ENCODE data around the gene C16orf78.
"Not testable (repeated sequence)": the region's sequence is repeated elsewhere in the genome, so short reads cannot be mapped to it uniquely, and the experiment has no call there.

Gene C16orf78

DNA sequence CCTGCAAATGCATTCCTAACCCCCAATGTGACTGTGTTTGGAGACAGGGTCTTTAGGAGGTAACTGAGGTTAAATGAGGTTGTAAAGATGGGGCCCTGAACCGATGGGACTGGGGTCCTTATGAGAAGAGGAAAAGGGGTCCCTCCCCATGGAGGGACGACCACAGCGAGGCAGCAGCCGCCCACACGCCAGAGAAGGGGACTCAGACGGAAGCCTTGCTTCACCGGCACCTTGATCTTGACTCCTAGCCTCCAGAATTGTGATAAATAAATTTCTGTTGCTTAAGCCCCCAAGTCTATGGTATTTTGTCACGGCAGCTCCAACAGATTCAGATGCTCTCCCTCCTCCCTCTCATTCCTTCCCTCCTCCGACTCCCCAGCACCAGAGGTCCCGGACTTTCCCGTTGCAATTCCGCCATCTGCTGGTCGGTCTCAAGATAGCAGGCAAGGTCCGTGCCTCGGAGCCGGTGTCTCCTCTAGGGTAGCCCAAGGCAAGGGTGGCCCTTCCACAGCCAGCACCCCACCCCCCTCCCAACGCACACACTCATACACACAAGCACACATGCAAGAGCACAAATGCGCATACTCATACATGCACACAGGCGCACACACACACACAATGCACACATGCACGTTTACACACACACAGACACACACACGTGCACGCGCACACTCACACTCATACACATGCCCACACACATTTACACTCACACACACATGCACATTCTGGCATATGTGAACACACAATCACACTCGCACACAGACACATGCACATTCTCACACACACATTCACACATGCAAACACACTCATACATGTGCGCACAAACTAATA is 23.1 kb upstream of the C16orf78 start:
- peak; percentile 46 for DNase-seq

DNA sequence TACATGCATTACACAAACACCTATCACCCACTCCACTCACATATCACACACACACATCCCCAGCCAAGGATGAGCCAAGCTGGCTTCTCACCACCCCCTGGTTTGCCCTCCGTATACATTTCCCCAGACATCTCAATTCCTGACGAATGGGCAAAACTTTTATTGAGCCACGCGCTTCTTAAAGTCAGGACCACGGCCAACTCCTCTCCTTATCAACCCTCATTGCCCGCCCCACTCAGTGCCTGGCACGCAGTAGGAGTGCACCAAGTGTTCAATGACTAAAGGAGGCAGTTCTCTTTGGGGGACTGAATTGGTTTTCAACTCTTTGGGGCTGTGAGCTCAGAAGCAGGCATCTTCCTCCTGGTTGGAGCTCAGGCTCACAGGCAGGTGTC is 22.5 kb upstream of the C16orf78 start:
- DNase-seq: no peak

DNA sequence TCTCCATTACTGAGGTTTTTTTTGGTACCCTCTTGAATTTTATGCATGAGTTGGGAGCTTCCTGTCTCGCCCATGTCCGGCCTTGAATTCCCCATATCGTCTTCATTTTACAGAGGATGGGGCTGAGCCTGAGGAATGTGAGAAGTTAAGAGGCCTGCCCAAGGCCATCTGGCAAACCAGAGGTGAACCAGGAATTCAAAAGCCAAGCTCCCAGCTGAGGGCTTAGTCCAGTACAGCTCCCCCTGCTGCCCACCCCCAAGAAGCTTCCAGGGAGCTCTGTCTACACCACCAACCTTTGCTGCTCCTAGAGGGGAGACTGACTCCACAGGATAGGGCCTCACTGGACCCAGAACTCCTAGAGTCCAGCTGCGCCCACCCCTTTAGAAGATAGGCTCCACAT is 20.7 kb upstream of the C16orf78 start:
- peak; percentile 31 for DNase-seq

DNA sequence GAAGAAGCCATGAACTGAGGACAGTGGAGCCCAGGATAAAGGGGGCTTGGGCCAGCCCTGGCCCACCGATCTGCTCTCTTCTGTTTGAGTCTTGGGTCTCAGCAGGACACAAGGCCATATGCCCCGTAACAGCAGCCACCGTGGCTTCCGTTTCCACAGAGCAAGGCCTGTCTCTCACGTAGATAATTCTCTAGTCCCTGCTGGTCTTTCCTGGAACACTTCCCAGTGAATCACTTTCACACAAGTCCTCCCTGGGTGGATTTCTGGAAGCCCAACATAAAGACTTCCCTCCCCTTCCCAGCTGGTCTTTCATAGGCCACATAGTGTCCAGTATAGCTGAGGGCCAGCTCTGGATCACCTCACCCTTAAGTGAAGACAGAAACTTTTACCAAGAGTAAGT is 19.9 kb upstream of the C16orf78 start:
- DNase-seq: no peak

DNA sequence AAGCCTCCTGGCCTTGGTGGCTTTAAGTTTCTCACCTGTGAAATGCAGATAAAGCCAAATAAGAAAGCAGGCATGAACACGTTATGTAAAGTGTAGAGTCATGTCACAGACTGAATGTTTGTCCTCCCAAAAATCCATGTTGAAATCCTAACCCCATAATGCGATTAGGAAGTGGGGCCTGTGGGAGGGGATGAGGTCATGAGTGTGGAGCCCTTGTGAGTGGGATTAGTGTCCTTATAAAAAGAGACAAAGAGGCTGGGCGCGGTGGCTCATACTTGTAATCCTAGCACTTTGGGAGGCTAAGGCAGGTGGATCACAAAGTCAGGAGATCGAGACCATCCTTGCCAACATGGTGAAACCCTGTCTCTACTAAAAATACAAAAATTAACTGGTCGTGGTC is 19.5 kb upstream of the C16orf78 start:
- DNase-seq: no peak

DNA sequence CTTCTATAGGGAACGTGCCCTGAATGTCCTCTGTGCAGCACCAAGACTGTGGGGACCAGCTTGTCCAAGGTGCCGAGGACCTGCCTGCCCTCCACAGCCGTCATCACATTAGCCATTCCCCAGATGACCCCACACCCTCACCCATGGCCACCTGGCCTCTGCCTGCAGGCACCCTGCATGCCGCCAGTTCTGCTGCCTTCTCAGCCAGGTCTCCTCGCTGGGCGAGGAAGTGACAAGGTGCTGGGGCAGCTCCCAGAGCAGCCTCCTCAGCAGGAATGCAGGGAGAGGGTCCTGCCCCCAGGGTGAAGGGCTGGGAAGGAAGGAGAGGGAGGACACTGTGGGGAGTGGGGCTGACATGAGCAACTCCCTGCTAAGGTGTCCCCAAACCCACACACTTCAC is 18.6 kb upstream of the C16orf78 start:
- no peak for DNase-seq

DNA sequence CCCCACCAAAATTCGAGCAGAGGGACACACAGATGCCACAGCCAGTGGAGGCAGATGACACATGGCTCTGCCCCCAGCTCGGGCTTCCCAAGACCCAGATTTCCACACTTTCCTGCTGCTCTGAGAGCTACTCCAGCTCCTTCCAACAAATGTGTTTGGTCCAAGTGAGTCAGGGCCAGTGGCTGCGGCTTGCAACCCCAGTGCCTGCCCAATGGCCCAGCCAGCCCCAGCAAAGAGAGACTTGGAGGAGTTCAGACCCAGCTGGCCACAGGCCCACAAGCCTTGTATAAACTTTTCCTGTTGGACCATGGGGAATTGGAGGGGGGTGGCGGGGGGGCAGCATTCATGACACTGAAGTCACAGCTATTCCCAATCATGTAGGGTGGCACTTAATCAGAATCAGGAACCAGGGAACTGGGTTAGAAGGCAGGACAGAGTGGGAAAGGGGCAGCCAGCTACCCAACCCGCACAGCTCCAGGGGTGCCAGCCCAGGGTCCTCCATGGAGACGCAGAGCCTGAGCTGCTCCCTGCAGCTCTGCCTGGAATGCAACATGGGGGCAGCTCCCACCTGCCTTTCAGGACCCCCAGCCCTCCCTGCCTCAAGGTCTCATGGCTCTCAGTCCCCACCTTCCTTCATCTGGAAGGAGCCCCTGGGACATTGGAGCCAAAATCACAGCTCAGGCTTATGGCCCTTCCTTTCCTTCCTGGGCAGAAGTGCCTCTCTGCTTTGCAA is 17.5 kb upstream of the C16orf78 start:
- DNase-seq: no peak

DNA sequence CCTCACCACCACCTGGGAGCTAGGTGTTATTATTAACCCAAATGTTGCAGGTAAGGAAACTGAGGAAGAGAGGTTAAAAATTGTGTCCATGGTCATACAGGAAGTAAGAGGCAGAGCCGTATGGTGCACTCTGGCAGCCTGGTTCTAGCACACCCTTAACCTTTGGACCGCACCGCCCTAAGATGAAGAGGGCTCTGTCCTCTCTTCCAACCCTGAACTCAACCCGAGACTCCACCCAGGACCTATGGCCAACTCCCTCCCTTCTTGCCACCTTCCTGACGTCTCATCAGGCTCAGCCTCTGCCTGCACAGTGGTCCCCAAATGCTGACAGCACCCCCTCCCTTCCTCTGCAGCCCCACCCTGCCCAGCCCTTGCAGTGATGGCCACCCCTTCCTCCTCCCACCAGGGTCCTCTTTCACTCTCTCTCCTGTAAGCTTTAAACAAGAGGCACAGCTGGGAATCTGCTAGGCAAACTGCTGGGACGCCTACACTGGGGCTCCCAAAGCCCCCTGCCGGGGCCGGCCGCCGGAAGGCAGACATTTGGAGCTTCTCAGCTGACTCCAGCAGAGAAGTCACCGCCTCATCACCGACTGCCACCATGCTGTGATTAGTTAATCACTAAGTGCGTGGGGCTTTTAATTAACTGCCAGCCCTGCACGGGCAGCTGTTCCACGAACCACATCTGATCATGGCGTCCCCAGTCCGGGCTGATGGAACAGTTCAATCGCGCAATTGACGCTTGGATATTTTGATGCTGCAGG is 16.7 kb upstream of the C16orf78 start:
- DNase-seq: peak; percentile 54

DNA sequence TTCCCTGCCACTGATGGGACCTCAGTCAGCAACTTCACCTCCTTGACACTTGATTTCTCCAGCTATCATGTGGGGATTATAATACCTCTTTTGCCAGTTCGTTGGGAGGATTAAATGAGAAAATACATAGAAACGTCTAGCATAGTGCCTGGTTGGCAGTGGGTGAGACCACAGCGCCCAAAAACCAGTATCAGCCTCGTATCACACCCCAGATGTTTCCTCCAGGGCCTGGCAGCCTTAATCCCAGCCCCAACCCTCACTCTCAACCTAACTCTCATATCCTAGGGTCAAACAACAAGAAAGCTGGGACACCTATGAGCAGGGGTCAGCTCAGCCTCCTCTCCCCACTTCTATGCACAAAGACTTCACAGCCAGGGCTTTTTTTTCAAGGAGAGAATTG is 14.0 kb upstream of the C16orf78 start:
- no peak for DNase-seq

DNA sequence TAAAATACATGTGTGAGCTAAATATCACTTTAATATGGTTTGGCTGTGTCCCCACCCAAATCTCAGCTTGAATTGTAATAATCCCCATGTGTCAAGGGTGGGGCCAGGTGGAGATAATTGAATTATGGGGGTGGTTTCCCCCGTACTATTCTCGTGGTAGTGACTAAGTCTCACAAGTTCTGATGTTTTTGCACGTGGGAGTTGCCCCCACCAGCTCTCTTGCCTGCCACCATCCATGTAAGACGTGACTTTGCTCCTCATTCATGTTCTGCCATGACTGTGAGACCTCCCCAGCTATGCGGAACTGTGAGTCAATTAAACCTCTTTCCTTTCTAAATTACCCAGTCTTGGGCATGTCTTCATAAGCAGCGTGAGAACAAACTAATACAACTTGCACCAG is 11.9 kb upstream of the C16orf78 start:
- not testable (repeated sequence) for DNase-seq

DNA sequence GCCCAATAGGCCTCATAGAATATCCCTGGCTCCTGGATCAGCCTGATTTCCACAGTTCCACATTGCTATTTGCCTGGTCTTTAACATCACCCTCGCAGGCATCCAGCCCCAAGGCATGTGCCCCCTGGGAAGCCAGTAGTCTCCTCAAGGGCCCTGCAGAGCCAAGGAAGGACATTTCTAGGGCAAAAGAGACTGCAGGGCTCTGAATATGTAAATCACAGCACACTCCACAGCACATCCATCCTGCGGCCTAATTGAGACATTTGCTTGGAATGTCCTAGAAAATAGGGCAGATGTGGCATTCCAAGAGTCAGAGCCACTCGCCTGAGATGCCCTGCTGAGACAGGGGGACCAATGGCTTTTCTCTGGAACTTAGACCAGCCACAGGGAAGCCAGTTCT is 11.4 kb upstream of the C16orf78 start:
- DNase-seq: no peak

DNA sequence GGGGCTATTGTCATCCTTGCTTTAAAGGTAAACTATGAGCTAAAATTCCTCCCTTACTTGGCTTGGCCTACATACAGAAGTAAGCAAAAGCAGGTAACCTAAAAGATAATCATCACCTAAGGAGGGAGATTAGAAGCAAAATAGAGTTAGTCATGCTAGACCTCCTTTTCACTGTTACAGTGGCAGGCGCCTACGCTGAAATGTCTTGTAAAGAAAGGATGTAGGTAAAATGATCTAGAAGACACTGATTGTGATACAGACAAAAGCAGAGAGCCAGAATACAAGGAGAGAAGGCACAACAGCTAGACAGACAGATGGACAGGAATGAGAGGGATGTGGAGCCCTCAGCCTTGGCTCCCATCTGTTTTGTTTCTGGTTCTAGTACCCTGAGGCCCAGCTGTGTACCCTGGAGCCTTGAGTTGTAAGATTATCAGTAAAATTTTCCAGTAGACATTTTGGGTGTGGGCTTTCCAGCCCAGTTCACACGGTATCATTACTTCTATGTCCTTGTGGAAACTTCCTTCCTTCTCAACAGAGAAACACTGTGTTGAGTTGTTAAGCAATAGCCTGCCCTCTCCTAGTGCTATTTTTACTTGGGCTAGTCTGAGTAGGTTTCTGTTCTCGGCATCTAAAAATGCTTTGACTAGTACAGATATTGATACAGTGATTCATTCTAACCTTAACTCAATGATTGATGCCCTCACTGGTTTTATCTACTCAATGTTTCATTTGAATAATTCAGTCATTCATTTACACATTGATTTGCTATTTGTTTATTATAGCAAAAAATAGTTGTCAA is 7.7 kb upstream of the C16orf78 start:
- DNase-seq: peak; percentile 57

DNA sequence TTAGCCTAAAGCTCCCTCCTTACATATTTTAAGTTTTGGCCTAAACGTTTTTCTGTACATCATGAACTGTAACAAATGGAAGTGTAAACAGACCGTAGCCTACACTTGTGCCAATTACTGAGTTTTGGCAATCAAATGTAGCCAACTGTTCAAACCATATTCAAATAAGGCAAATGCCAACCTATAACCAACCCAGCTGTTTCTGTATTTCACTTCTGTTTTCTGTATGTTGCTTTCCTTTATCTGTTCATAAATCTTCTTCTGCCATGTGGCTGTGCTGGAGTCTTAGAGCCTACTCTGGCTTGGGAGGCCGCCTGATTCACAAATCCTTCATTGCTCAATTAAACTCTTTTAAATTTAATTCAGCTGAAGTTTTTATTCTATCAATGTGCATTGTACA is 6.9 kb upstream of the C16orf78 start:
- DNase-seq: peak; percentile 81

DNA sequence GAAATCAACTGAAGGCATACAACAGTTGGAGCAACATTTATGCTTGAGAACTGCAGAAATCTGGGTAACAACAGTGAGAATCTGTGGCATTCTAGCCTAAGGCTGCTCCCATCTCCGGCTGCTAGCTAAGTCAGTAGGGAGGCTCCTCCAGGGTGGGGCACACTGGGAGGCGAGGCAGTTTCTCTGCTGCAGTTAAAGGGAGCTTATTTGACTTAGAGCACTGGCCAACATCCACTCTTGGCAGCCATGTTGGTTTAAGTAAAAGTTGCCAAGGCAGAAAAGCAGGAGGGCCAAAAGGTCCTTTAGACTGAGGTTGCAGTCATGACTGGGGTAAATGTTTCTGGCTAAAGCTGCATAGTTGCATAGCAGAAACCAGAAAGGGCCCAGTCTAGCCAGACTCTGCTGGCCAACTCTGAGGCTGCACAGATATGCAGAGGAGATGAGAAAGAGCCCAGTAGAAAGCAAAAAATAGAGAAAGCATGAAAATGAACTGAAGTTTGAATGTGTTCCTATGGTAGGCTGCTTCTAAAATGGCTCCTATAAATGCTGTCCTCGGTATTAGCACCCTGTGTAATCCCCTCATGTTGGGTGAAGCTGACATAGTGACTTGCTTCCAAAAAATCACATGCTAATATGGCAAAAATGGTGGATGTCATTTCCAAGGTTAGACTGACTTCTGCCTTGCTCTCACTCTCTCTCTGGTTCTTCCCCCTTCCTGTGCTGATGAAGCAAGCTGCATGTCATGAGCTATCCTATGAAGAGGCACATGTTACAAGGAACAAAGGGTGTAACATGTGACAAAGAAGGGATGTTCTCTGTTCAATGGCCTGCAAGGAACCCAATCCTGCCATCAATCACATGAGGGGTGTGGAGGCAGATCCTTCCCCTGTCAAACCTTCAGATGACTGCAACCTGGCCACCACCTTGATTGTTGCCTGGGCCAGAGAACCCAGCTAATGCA is 3.7 kb upstream of the C16orf78 start:
- DNase-seq: no peak

DNA sequence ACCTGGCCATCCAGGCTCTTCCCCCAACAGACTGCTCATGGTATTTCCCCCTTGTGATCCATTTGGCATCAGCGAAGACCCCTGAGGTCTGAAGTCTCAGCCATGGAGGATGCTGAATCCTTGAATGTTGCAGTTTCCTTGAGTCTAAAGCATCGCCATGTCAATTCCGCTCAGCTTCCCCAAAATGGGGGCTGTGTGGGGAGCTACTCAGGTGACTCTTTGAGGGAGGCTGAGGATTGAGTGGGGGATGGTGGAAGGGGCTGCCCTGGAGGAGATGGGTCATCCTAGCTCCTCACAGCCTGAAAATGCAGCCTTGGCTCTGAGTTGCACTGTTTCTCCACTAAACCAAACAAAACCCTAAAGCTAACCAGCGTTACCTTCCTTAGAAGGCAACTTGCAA is 2.6 kb downstream of the C16orf78 start:
- DNase-seq: no peak

DNA sequence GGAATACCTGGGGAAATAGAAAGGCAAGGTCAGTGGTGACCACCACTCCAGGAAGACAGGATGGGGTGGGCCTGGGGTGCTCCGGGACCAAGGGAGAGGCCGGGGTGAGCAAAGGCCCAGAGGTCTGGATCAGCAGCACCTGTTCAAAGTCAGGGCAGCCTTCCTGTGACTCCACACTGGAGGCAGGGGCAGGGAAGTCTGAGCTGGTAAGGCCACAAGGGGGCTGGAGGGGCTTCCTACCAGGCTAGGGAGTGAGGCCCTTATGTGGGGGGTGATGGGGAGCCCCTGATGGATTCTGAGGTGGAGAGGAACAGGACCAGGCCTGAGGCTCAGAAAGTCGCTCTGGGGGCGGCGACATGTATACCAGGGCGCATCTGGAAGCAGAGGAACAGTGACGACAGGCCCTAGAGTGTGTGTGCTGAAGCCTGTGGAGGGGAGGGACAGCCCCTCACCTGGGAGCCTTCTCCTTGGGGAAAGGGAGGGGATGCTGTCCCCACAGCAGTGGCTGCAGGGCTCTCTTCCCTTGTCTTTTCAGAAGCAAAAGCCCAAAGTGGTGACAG is 3.7 kb downstream of the C16orf78 start:
- DNase-seq: no peak

DNA sequence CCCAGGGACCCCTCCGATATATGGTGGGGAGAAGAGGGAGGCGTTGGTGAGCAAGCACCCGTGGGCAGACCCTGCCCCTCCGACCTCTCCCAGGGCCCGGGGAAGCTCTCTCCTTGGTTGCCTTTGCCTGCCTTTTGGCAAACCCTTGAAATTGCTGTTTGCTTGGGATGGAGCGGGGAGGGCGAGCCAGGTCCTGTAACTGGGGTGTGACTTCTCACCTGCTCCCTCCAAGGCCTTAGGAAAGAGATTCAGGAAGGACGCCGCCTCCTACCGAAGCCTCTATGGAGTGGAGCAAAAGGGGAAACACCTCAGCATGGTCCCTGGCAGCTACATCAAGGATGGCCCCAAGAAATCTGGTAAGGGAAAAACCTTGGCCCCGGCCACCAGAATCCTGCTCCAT is 4.6 kb downstream of the C16orf78 start:
- DNase-seq: no peak

DNA sequence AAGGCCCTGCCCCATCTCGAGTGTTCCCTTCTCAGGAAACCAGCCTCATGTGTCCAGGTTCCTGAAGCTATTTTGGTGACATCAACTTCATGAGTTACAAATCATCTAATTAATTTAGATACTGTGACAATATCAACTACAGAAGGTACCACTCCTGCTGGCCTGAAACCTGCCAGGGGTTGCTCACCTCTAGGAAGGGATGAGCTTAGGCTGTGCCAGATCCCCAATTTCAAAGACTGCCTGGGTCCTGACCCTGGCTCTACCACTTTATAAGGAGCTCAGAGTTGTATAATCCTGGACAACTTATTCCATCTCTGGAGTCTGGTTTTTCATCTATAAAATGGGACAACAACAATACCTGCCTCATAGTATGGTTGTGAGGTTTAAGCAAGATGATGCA is 5.2 kb downstream of the C16orf78 start:
- DNase-seq: no peak

DNA sequence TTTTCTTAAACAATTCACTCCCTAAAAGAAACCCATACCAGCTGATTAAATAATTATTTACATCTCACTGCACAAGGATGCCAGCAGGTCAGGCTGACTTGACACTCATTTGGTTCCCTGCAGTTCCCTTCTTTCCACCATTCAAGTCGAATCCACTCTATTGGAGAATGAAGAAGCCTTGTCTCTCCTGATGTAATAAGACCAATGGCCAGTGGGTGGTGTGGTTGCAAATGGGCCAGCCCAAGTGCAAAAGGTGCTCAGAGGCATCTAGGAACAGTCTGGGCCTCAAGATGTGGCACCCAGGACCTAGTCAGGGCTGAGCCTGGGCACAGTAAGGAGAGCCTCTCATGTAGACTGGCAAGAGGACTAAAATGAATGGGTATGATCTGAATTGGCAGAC is 9.3 kb downstream of the C16orf78 start:
- peak; percentile 16 for DNase-seq

DNA sequence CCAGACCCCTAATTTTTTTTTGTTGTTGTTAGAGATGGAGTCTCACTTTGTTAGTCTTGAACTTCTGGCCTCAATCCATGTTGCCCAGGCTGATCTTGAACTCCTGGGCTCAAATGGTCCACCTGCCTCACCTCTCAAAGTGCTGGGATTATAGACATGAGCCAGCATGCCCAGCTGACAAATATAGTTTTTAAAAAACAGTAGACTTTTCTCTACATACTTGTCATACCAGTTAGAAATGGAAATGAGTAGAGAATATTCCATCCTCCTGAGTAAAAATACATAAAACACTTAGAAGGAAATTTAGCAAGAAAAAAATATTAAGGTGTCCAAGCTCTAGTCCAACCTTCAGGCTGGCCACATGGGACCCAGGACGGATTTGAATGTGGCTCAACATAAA is 21.4 kb downstream of the C16orf78 start:
- DNase-seq: no peak

DNA sequence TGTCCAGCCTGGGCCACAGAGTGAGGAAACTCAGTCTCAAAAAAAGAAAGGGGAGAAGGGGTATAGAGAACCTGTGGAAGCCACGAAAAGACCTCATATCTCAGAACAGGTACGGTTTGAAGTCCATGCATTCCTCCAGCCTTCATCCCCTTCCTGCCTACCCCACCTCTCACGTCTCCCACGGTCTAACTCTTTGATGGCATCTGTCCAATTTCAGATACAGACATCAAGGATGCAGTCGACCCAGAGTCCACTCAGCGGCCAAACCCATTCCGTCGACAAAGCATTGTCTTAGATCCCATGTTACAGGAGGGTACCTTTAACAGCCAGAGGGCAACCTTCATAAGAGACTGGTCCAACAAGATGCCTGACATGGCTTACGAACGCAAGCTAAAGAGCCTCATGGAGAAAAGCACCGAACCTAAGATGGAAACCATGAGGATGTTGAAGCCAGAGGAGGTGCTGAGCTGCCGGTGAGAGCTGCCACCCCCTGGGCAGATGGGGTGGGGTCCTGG is 22.7 kb downstream of the C16orf78 start:
- DNase-seq: no peak
